Panc1 (cell line): ENCODE results near the gene AKAP6. TPM values are rescaled to one million over a fixed set of nuclear protein-coding genes. Genes with fewer than 3 reads are reported as not detected.

ENCODE experiments used
- ATAC-seq: fragments of 200-7000 bp; cut with Tn5 transposase; 2 replicates; pipeline ENCODE4 v1.9.1; 2020; ENCODE audit warnings: mild to moderate bottlenecking, moderate library complexity
- BruUV-seq: library from RNA; stranded (reverse); fragments of 400-500 nt; replicated peaks from 2 replicates; lab custom pipeline; 2021; lab: Mats Ljungman, UMichigan
- CTCF ChIA-PET: fragments of 300-600 bp; sonication (Branson Sonifier 250); formaldehyde crosslinking; loops from one replicate; lab custom pipeline; 2022; ENCODE audit warnings: antibody characterized with exemption; lab: Charles Lee
- POLR2A ChIA-PET: fragments of 300-600 bp; sonication (Branson Sonifier 250); formaldehyde crosslinking; loops from one replicate; lab custom pipeline; 2022; ENCODE audit warnings: antibody characterized with exemption; lab: Charles Lee
- DNase-seq: peaks from one replicate; pipeline ENCODE4 v3.0.0-alpha.2; 2010; ENCODE audit warnings: low read depth, low spot score
- H3K27ac ChIP-seq: 2 replicates; pipeline ENCODE4 v1.5.1; 2011; ENCODE audit warnings: mild to moderate bottlenecking, low read length, inconsistent platforms
- H3K27me3 ChIP-seq: fragments of 200-500 bp; sonication (Bioruptor generic); 2 replicates; pipeline ENCODE4 v1.6.0; 2014; ENCODE audit warnings: low read length, inconsistent platforms; ENCODE audit not compliant: control insufficient read depth, insufficient read depth
- H3K36me3 ChIP-seq: fragments of 200-500 bp; sonication (Bioruptor generic); 2 replicates; pipeline ENCODE4 v1.5.1; 2014; ENCODE audit warnings: inconsistent platforms, mild to moderate bottlenecking, low read length, moderate library complexity; ENCODE audit not compliant: control insufficient read depth, insufficient read depth
- H3K4me1 ChIP-seq: 2 replicates; pipeline ENCODE4 v1.5.1; 2011; ENCODE audit warnings: inconsistent platforms, mild to moderate bottlenecking, low read length, moderate library complexity; ENCODE audit not compliant: control insufficient read depth, insufficient read depth
- H3K4me3 ChIP-seq, 2 experiments: 2 replicates each; pipeline ENCODE4 v1.5.1; 2011 to 2012; ENCODE audit warnings: low read depth in 2 of 2, low read length in 2 of 2, mild to moderate bottlenecking in 2 of 2, inconsistent platforms in 1 of 2, moderate library complexity in 1 of 2
- H3K9me3 ChIP-seq: fragments of 200-500 bp; sonication (Bioruptor generic); 2 replicates; pipeline ENCODE4 v1.5.1; 2014; ENCODE audit warnings: low read depth, mild to moderate bottlenecking, inconsistent platforms, low read length, moderate library complexity; ENCODE audit not compliant: control insufficient read depth, insufficient read depth
- POLR2AphosphoS5 ChIP-seq: IDR thresholded peaks from 2 replicates; pipeline ENCODE4 v1.6.1; 2012; ENCODE audit warnings: mild to moderate bottlenecking, low read depth, low read length, moderate library complexity
- SIN3A ChIP-seq: IDR thresholded peaks from 2 replicates; pipeline ENCODE4 v1.6.1; 2012; ENCODE audit warnings: low read depth, mild to moderate bottlenecking, low read length, moderate library complexity, borderline replicate concordance; ENCODE audit not compliant: insufficient read depth
- TCF7L2 ChIP-seq: IDR thresholded peaks from 2 replicates; pipeline ENCODE4 v1.6.1; 2011; ENCODE audit warnings: mild to moderate bottlenecking, low read depth, low read length, inconsistent platforms
- in situ Hi-C: cut with HindIII; loops from 2 replicates; pipeline ENCODE4 v1.10.0; 2016; ENCODE audit warnings: low sequenced_read_pairs, low pct_unique_long_range_greater_than_20kb
- intact Hi-C: fragments of 100-400 bp; cut with micrococcal nuclease; formaldehyde crosslinking; loops from one replicate; pipeline ENCODE4 v1.10.0; 2022; ENCODE audit not compliant: unreplicated experiment
- total RNA-seq: library from RNA; stranded (reverse); gene quantifications from one replicate; pipeline ENCODE4 v1.2.1, GENCODE V29; 2021; ENCODE audit not compliant: unreplicated experiment
- TF ChIP-seq, protein P1 (sequence below): fragments of 450-650 bp; IDR thresholded peaks from 2 replicates; pipeline ENCODE4 v1.5.1; 2017; ENCODE audit warnings: mild to moderate bottlenecking
- TF ChIP-seq, protein P2 (sequence below), 2 experiments: IDR thresholded peaks; 2 replicates each; pipeline ENCODE4 v1.6.1; 2011 to 2012; ENCODE audit warnings: low read depth in 2 of 2, control low read depth in 1 of 2, low read length in 1 of 2, mild to moderate bottlenecking in 1 of 2, moderate library complexity in 1 of 2; ENCODE audit not compliant: insufficient read depth in 1 of 2

AKAP6 gene
- total RNA-seq, 1 experiment from 2014 or later: 0.82 TPM

DNA sequence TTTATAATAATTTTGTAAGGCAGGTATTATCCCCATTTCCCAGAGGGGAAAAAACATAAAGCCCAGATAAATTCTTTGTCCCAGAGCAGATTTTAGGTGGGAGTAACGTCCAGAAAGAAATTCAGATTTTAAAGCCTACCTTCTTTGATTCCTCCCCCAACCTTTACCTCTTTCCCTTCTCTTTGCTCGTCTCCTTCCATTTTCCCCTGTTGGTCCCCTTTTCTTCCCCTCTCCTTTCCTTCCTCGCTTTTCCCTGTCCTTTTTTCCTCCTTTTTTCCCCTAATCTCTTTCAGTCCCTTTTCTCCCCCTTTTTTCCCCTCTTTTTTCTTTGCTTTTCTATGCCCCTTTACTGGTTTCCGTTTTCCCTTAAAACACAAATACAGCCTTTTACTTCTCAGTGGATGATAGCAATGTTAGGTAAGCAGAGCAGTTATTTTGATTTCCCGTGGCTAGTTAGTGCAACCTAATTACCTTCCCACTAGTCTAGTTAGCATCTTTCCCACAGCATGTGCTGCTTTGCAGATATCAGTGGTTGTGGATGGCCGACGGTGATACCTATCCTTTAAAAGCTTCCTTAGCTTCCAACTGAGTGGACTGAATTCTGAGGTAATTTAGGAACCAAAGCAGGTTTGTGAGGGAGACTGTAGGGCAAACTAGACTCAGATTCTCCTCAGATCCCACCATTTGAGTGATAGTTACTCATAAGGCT is 10.9 kb upstream of the AKAP6 start:
- Histone ChIP-seq H3K36me3 (no peaks in the 10 kb centered on the region), H3K4me3 (no peak overlapping the region), H3K27me3 (no peaks in the 10 kb centered on the region; the same call in 1 of the 2 replicates), H3K4me1 (no peaks in the 10 kb centered on the region), H3K9me3 (no peaks in the 10 kb centered on the region), H3K27ac (no peak overlapping the region)
- intact Hi-C loops: no loop called here
- TF ChIP-seq, protein P1, sequence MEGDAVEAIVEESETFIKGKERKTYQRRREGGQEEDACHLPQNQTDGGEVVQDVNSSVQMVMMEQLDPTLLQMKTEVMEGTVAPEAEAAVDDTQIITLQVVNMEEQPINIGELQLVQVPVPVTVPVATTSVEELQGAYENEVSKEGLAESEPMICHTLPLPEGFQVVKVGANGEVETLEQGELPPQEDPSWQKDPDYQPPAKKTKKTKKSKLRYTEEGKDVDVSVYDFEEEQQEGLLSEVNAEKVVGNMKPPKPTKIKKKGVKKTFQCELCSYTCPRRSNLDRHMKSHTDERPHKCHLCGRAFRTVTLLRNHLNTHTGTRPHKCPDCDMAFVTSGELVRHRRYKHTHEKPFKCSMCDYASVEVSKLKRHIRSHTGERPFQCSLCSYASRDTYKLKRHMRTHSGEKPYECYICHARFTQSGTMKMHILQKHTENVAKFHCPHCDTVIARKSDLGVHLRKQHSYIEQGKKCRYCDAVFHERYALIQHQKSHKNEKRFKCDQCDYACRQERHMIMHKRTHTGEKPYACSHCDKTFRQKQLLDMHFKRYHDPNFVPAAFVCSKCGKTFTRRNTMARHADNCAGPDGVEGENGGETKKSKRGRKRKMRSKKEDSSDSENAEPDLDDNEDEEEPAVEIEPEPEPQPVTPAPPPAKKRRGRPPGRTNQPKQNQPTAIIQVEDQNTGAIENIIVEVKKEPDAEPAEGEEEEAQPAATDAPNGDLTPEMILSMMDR: no peak
- no peak for TF ChIP-seq TCF7L2
- no peak for TF ChIP-seq SIN3A
- no peak for TF ChIP-seq POLR2AphosphoS5
- ATAC-seq (no peak), DNase-seq (no peak)
- CTCF ChIA-PET: no interaction called here
- in situ Hi-C loops: no loop called here
- POLR2A ChIA-PET: no interaction called here
- no TSS peak for BruUV-seq

DNA sequence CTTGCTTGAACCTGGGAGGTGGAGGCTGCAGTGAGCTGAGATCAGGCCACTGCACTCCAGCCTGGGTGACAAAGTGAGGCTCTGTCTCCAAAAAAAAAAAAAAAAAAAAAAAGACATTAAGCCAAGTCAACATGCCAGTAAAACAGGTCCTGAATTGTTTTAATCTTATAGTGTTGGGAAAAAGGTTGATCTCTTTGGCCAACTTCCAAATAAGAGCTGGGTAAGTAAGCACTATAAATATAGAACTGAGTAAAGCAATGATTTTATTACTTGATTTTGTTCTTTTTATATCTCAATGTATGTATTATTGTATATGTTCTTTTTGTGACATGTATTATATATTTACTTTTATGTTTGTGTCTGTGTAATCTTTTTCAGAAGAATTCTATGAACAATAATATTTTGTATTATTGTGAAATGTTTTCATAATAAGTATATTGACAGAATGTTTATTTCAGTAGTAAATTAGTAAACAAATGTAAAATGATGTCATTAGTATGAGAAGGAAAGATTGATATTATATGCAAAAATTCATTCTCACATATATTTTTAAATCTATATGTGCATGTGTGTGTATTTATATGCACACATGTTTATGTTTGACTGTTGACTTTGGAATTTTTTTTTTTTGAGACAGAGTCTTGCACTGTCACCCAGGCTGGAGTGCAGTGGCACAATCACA is 9.6 kb upstream of the AKAP6 start:
- H3K9me3 ChIP-seq: no peaks in the 10 kb centered on the region
- ChIA-PET CTCF (no interaction called here), POLR2A (no interaction called here)
- H3K4me3 ChIP-seq: no peak overlapping the region
- no peaks in the 10 kb centered on the region; the same call in 1 of the 2 replicates for H3K27me3 ChIP-seq
- BruUV-seq: no TSS peak
- no peaks in the 10 kb centered on the region for H3K36me3 ChIP-seq
- TF ChIP-seq POLR2AphosphoS5 (no peak), SIN3A (no peak), TCF7L2 (no peak)
- TF ChIP-seq, protein P1: no peak
- TF ChIP-seq, protein P2, sequence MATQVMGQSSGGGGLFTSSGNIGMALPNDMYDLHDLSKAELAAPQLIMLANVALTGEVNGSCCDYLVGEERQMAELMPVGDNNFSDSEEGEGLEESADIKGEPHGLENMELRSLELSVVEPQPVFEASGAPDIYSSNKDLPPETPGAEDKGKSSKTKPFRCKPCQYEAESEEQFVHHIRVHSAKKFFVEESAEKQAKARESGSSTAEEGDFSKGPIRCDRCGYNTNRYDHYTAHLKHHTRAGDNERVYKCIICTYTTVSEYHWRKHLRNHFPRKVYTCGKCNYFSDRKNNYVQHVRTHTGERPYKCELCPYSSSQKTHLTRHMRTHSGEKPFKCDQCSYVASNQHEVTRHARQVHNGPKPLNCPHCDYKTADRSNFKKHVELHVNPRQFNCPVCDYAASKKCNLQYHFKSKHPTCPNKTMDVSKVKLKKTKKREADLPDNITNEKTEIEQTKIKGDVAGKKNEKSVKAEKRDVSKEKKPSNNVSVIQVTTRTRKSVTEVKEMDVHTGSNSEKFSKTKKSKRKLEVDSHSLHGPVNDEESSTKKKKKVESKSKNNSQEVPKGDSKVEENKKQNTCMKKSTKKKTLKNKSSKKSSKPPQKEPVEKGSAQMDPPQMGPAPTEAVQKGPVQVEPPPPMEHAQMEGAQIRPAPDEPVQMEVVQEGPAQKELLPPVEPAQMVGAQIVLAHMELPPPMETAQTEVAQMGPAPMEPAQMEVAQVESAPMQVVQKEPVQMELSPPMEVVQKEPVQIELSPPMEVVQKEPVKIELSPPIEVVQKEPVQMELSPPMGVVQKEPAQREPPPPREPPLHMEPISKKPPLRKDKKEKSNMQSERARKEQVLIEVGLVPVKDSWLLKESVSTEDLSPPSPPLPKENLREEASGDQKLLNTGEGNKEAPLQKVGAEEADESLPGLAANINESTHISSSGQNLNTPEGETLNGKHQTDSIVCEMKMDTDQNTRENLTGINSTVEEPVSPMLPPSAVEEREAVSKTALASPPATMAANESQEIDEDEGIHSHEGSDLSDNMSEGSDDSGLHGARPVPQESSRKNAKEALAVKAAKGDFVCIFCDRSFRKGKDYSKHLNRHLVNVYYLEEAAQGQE (IDR thresholded peaks at IDR 0.05; ENCODE audit: insufficient read depth in 1 of 2, low read depth in 2 of 2, low read length in 1 of 2): no peak
- no peak for DNase-seq
- no peak for ATAC-seq
- in situ Hi-C loops: no loop called here
- no peaks in the 10 kb centered on the region for H3K4me1 ChIP-seq
- H3K27ac ChIP-seq: no peak overlapping the region
- intact Hi-C loops: no loop called here
